ENCODE measurements around the gene ZNF283. TPM values are rescaled to one million over a fixed set of nuclear protein-coding genes. Genes with fewer than 3 reads are reported as not detected.
"Not testable (repeated sequence)": the region's sequence is repeated elsewhere in the genome, so short reads cannot be mapped to it uniquely, and the experiment has no call there.

ZNF283 gene
- total and polyA plus RNA-seq, 2 experiments from 2014 or later, result 9.8 to 26.8 TPM

DNA sequence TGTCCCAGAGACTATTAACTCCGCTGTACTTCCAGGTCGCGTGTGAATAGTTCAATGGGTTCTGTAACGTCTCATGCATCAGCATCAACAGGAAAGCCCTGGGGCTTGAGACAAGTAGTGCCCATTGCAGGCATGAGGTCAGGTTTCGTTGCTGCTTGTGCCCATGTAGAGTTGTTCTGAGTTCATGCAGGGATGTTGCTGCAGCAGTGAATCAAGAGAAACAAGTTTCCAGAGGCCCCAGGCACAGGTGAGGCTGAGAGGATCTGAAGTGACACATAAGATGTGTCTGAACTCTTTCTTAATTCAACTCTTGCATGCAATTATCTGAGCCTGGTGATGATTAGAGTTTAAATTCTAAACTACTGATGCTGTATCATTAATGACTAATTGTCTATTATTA, 8.6 kb upstream of the ZNF283 start:
- Histone ChIP-seq H3K27ac (no peak overlapping the region), H3K4me3 (no peak overlapping the region), H3K4me1 (ENCODE audit: low read depth) (no peaks in the 10 kb centered on the region), H3K27me3 (peaks cover 5% of the 10 kb centered on the region), H3K36me3 (no peaks in the 10 kb centered on the region), H3K9me3 (ENCODE audit: low read depth) (no peaks in the 10 kb centered on the region)
- DNase-seq (ENCODE audit: low read depth in 1 of 2, low spot score in 1 of 2), result no peak
- TF ChIP-seq, protein P1, sequence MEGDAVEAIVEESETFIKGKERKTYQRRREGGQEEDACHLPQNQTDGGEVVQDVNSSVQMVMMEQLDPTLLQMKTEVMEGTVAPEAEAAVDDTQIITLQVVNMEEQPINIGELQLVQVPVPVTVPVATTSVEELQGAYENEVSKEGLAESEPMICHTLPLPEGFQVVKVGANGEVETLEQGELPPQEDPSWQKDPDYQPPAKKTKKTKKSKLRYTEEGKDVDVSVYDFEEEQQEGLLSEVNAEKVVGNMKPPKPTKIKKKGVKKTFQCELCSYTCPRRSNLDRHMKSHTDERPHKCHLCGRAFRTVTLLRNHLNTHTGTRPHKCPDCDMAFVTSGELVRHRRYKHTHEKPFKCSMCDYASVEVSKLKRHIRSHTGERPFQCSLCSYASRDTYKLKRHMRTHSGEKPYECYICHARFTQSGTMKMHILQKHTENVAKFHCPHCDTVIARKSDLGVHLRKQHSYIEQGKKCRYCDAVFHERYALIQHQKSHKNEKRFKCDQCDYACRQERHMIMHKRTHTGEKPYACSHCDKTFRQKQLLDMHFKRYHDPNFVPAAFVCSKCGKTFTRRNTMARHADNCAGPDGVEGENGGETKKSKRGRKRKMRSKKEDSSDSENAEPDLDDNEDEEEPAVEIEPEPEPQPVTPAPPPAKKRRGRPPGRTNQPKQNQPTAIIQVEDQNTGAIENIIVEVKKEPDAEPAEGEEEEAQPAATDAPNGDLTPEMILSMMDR (IDR thresholded peaks at IDR 0.05; ENCODE audit: low read depth, low read length), result no peak

DNA sequence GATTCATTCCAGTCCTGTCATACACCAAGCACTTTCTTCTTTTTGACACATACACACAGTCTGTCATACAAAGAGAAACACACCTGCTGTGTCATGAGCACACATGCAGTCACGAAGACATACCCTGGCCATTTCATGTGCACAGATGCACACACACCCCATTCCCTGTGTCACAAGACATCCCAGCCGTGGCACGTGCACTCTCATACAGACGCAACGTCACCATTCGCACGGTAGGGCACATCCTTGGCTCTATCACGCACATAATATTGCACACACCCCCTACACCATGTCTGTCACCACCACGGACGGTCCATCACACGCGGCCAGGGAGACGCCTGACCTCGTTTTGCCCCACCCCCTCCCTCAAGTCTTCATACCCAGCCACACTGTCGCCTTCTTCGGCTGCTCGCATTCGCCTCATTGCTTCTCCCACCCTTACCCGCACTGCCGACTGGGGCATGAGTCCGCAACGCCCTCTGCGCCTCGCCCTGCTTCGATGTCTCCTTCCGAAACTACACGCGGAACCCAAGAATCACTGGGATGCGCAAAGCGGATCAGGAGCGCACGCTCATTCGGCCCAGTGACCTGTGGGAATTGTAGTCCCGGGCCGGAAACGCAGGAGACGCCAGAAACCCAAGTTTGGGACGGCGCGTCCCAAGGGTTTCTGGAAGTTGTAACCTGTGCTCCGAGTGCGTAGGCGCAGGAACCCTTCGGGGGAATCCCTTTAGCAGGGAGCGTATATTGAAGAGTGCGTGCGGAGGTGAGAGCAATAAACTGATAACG, 6.8 kb upstream of the ZNF283 start:
- TF ChIP-seq, protein P1 (IDR thresholded peaks at IDR 0.05; ENCODE audit: low read depth, low read length), result no peak
- Histone ChIP-seq H3K4me1 (ENCODE audit: low read depth) (no peaks in the 10 kb centered on the region), H3K4me3 (no peak overlapping the region), H3K27me3 (peaks cover 7% of the 10 kb centered on the region), H3K9me3 (ENCODE audit: low read depth) (no peaks in the 10 kb centered on the region), H3K27ac (no peak overlapping the region), H3K36me3 (no peaks in the 10 kb centered on the region)
- peak in 1 of 2 donors; percentile 74 for DNase-seq (ENCODE audit: low read depth in 1 of 2, low spot score in 1 of 2)

DNA sequence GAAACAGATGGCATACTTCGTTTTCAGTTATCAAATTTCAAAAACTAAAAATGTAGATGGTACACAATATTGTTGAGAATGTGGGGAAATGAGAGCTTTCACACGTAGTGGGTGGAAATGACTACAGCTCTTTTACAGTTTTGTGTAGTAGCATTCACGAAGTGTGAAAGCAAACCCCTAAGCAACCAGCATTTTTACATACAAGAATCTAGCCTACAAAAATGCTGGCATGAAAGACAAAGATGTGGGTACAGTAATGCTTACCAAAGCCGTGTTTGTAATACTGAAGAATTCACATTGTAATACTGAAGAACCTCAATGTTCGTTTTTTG, 6.3 kb upstream of the ZNF283 start:
- Histone ChIP-seq H3K27ac (no peak overlapping the region), H3K36me3 (no peaks in the 10 kb centered on the region), H3K27me3 (peaks cover 9% of the 10 kb centered on the region), H3K9me3 (ENCODE audit: low read depth) (no peaks in the 10 kb centered on the region), H3K4me3 (no peak overlapping the region), H3K4me1 (ENCODE audit: low read depth) (no peaks in the 10 kb centered on the region)
- TF ChIP-seq, protein P1 (IDR thresholded peaks at IDR 0.05; ENCODE audit: low read depth, low read length), result no peak
- DNase-seq (ENCODE audit: low read depth in 1 of 2, low spot score in 1 of 2), result no peak

DNA sequence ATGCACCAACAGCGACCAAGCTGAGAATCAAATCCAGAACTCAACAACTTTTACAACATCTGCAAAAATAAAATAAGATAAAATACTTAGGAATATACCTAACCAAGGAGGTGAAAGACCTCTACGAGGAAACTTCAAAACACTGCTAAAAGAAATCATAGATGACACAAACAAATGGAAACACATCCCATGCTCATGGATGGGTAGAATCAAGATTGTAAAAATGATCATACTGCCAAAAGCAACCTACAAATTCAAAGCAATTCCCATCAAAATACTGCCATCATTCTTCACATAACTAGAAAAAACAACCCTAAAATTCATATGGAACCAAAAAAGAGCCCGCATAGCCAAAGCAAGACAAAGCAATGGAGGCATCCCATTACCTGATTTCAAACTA, 3.3 kb upstream of the ZNF283 start:
- not testable (repeated sequence) for H3K27me3 ChIP-seq; H3K27ac ChIP-seq; H3K36me3 ChIP-seq; H3K4me1 ChIP-seq (ENCODE audit: low read depth); H3K4me3 ChIP-seq; H3K9me3 ChIP-seq (ENCODE audit: low read depth); DNase-seq (ENCODE audit: low read depth in 1 of 2, low spot score in 1 of 2)

DNA sequence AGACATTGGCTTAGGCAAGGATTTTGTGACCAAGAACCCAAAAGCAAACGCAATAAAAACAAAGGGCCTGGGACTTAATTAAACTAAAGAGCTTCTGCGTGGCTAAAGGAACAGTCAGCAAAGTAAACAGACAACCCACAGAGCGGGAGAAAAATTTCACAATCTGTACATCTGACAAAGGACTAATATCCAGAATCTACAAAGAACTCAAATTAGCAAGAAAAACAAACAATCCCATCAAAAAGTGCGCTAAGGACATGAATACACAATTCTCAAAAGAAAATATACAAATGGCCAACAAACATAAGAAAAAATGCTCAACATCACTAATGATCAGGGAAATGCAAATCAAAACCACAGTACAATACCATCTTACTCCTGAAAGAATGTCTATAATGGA, 2.5 kb upstream of the ZNF283 start:
- H3K27me3 ChIP-seq; H3K9me3 ChIP-seq (ENCODE audit: low read depth); H3K4me3 ChIP-seq; H3K36me3 ChIP-seq; DNase-seq (ENCODE audit: low read depth in 1 of 2, low spot score in 1 of 2); H3K27ac ChIP-seq; H3K4me1 ChIP-seq (ENCODE audit: low read depth): not testable (repeated sequence)

DNA sequence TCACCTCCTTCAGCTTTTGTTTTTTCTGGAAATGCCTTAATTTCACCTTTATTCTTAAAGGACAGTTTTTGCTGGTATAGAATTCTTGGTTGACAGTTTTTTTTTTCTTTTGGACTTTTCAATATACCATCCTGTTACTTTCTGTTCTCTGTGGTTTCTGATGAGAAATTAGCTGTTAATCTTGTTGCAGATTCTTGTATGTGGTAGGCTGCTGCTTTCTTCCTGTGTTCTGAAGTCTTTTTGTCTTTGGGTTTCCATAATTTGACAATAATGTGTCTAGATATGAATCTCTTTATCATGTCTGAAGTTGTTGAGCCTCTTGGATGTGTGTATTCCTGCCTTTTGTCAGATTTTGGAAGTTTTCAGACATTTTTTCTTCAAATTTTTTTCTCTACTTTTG, 12.0 kb downstream of the ZNF283 start:
- H3K4me3 ChIP-seq, result no peak overlapping the region
- peaks cover 44% of the 10 kb centered on the region for H3K36me3 ChIP-seq
- H3K4me1 ChIP-seq (ENCODE audit: low read depth), result no peaks in the 10 kb centered on the region
- H3K27me3 ChIP-seq, result no peaks in the 10 kb centered on the region
- H3K9me3 ChIP-seq (ENCODE audit: low read depth), result peaks cover 2% of the 10 kb centered on the region
- no peak overlapping the region for H3K27ac ChIP-seq
- no peak for DNase-seq (ENCODE audit: low read depth in 1 of 2, low spot score in 1 of 2)
- TF ChIP-seq, protein P1 (IDR thresholded peaks at IDR 0.05; ENCODE audit: low read depth, low read length), result no peak

Data from cardiac muscle cell (in vitro differentiated cells and primary cell).